Parathyroid adenoma (tissue), 2 donors: ENCODE measurements around the gene SLC5A10.
"Not testable (repeated sequence)": the region's sequence is repeated elsewhere in the genome, so short reads cannot be mapped to it uniquely, and the experiment has no call there.

Experiments
- H2AFZ ChIP-seq: fragments of 300-600 bp; sonication (generic); one replicate; pipeline ENCODE4 v1.7.0; 2017; ENCODE audit warnings: antibody characterized with exemption, mild to moderate bottlenecking
- H3K27ac ChIP-seq: fragments of 300-600 bp; sonication (generic); one replicate; pipeline ENCODE4 v1.7.0; 2017
- H3K27me3 ChIP-seq: fragments of 300-600 bp; sonication (generic); one replicate; pipeline ENCODE4 v1.7.0; 2017; ENCODE audit warnings: low read length; ENCODE audit not compliant: control insufficient read depth, insufficient read depth
- H3K36me3 ChIP-seq: fragments of 300-600 bp; sonication (generic); one replicate; pipeline ENCODE4 v1.7.0; 2017; ENCODE audit warnings: low read length; ENCODE audit not compliant: control insufficient read depth, insufficient read depth
- H3K4me1 ChIP-seq: fragments of 300-600 bp; sonication (generic); one replicate; pipeline ENCODE4 v1.7.0; 2017; ENCODE audit warnings: control low read depth
- H3K4me2 ChIP-seq: fragments of 300-600 bp; sonication (generic); one replicate; pipeline ENCODE4 v1.7.0; 2017; ENCODE audit warnings: low read length
- H3K4me3 ChIP-seq: fragments of 300-600 bp; sonication (generic); one replicate; pipeline ENCODE4 v1.7.0; 2017; ENCODE audit warnings: low read depth, low read length
- H3K79me2 ChIP-seq: fragments of 300-600 bp; sonication (generic); one replicate; pipeline ENCODE4 v1.7.0; 2017; ENCODE audit warnings: control low read depth
- H3K9ac ChIP-seq: fragments of 300-600 bp; sonication (generic); one replicate; pipeline ENCODE4 v1.7.0; 2017; ENCODE audit warnings: mild to moderate bottlenecking
- H3K9me3 ChIP-seq: fragments of 300-600 bp; sonication (generic); one replicate; pipeline ENCODE4 v1.7.0; 2017; ENCODE audit warnings: low read length; ENCODE audit not compliant: control insufficient read depth
- CTCF ChIP-seq: fragments of 300-600 bp; sonication (generic); IDR thresholded peaks from one replicate; pipeline ENCODE4 v1.7.0; 2017; ENCODE audit warnings: antibody characterized with exemption, mild to moderate bottlenecking
- donor health status: primary hyperparathyroidism.

Gene SLC5A10

DNA sequence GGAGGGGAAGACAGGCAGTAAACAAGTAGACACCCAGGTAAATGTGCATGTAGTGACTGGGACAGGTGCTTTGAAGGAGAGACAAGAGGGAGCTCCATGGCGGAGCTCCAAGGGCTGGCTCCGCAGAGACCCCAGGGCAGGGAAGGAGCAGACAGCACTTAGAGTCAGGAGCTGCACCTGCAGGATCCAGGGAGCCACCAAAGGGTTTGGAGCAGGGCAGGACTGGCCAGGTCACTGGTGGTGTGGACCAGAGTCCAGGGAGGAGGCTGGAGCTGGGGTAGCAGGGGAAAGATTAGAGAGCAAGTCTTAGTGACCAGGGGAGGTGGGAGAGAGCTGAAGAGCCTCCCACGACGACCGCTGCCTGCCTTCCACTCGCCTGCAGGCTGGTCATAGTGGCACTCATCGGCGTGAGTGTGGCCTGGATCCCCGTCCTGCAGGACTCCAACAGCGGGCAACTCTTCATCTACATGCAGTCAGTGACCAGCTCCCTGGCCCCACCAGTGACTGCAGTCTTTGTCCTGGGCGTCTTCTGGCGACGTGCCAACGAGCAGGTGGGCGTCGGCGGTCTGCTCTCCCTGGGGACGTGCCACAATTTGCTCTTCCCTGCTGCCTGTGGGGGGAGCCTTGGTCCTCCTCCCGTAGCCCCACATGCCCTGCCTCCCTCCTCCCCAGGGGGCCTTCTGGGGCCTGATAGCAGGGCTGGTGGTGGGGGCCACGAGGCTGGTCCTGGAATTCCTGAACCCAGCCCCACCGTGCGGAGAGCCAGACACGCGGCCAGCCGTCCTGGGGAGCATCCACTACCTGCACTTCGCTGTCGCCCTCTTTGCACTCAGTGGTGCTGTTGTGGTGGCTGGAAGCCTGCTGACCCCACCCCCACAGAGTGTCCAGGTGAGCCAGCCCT, 67.3 kb downstream of the SLC5A10 start:
- Histone ChIP-seq H3K4me3 (no peak overlapping the region), H3K27ac (no peak overlapping the region), H3K36me3 (no peaks in the 10 kb centered on the region), H3K27me3 (no peaks in the 10 kb centered on the region), H2AFZ (no peak overlapping the region), H3K9me3 (no peaks in the 10 kb centered on the region), H3K4me2 (no peak overlapping the region), H3K79me2 (no peaks in the 10 kb centered on the region), H3K9ac (no peak overlapping the region), H3K4me1 (no peaks in the 10 kb centered on the region)
- TF ChIP-seq CTCF: no peak

DNA sequence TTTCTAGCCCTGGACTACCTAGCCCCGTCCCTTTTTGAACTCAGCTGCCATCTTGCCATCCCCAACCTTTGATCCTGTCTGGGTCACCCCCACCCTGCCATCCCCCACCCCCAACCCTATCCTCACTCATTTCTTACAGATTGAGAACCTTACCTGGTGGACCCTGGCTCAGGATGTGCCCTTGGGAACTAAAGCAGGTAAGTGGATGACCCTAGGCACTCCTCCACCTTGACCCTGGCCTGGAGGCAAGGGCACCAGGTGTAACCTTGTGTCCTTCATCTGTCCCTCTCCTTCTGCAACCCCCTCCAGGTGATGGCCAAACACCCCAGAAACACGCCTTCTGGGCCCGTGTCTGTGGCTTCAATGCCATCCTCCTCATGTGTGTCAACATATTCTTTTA, 68.1 kb downstream of the SLC5A10 start:
- no peaks in the 10 kb centered on the region for H3K4me1 ChIP-seq
- H3K79me2 ChIP-seq: no peaks in the 10 kb centered on the region
- H3K4me3 ChIP-seq: no peak overlapping the region
- H3K36me3 ChIP-seq: no peaks in the 10 kb centered on the region
- no peak overlapping the region for H3K27ac ChIP-seq
- H3K4me2 ChIP-seq: no peak overlapping the region
- no peak overlapping the region for H2AFZ ChIP-seq
- TF ChIP-seq CTCF: no peak
- no peaks in the 10 kb centered on the region for H3K9me3 ChIP-seq
- no peaks in the 10 kb centered on the region for H3K27me3 ChIP-seq
- H3K9ac ChIP-seq: no peak overlapping the region

DNA sequence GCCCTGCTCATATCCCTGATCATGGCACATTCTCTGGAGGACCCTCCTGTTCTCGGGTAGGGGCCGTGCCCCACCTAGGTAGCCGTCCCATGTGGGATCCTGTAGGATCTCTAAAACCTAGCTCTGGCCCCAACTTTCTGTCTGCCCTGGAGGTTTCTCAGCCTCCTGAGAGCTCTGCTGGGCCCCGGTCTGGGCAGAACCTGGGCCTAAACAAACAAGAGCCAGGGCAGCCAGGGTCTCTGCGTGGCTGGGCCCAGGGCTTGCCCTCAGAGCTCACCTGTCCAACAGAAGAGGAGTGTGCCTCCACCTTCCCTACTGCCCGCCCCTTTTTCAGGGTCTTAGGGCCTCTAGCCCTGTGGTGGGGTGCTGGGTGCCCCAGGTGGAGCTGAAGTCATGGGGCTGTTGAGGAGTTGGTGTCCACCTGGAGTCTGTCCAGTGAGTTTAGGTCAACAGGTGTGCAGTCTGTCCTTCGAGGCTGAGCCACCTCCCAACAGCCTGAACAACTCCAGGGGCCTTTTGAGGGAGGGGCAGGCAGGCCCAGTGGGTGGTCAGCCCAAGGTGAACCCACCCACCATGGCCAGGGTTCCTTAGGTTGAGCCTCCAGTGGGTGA, 69.2 kb downstream of the SLC5A10 start:
- not testable (repeated sequence) for H3K4me1 ChIP-seq, H3K79me2 ChIP-seq, H3K4me3 ChIP-seq, H3K36me3 ChIP-seq, H3K4me2 ChIP-seq, H3K27ac ChIP-seq, H2AFZ ChIP-seq, H3K9me3 ChIP-seq, H3K27me3 ChIP-seq, H3K9ac ChIP-seq

DNA sequence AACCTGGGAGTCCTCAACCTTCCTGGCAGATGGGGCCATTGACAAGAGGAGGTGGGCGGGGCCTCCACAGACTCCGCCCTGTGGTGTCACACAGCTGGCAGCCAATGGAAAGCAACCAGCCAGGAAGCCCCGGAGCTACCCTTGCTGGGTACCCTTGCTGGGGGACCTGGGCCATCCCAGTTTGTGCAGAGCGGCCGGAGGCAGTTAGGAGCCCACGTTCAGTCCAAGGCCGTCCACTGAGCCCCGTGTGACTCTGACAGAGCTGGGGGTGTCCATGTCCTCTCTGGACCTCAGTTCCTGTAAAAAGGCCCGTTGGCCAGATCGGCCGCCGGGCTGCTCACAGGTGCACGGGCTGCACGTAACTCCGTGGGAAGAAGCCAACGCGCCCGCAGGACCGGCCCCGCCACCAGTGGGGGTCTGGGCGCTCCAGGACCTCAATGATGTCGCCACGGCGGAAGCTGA, 69.7 kb downstream of the SLC5A10 start:
- H2AFZ ChIP-seq: no peak overlapping the region
- TF ChIP-seq CTCF: no peak

GRCh38 chr17:19022128-19022527, 70.2 kb downstream of the SLC5A10 start:
- TF ChIP-seq CTCF: no peak
- H3K9me3 ChIP-seq: no peaks in the 10 kb centered on the region
- no peaks in the 10 kb centered on the region for H3K36me3 ChIP-seq
- no peaks in the 10 kb centered on the region for H3K79me2 ChIP-seq
- no peaks in the 10 kb centered on the region for H3K27me3 ChIP-seq
- H3K4me2 ChIP-seq: no peak overlapping the region
- H3K9ac ChIP-seq: no peak overlapping the region
- H2AFZ ChIP-seq: no peak overlapping the region
- no peaks in the 10 kb centered on the region for H3K4me1 ChIP-seq
- no peak overlapping the region for H3K4me3 ChIP-seq
- H3K27ac ChIP-seq: no peak overlapping the region

More for the DNA sequence above, 69.7 kb downstream of the SLC5A10 start:
- H3K27me3 ChIP-seq: no peaks in the 10 kb centered on the region
- no peak overlapping the region for H3K4me3 ChIP-seq
- H3K36me3 ChIP-seq: no peaks in the 10 kb centered on the region
- no peaks in the 10 kb centered on the region for H3K4me1 ChIP-seq
- H3K27ac ChIP-seq: no peak overlapping the region
- no peak overlapping the region for H3K4me2 ChIP-seq
- H3K9me3 ChIP-seq: no peaks in the 10 kb centered on the region
- no peak overlapping the region for H3K9ac ChIP-seq
- H3K79me2 ChIP-seq: no peaks in the 10 kb centered on the region
